Smooth muscle cell of bladder (primary cell): ENCODE measurements around the gene ZKSCAN5. TPM values are rescaled to one million over a fixed set of nuclear protein-coding genes. Genes with fewer than 3 reads are reported as not detected.

Experiments used
- total RNA-seq: library from RNA; depleted of rRNA; stranded (reverse); fragments of >200 nt; gene quantifications from 2 replicates; pipeline ENCODE4 v1.2.3, GENCODE V29; 2014

ZKSCAN5 gene
- 10.8 and 12.1 TPM in 2 replicates for total RNA-seq

GRCh38 chr7:99504603-99505323 is at the start of gene ZKSCAN5:
Gene ZKSCAN5, plus strand, starts transcription at chr7:99504662. Its CDS starts 1,383 bp downstream, at chr7:99506045.

GRCh38 chr7:99472561-99473314 is 31.7 kb upstream of the ZKSCAN5 start, which contains the start of gene ZNF789:
Gene ZNF789, plus strand, starts transcription at chr7:99472890. Its CDS starts 3,567 bp downstream, at chr7:99476457.

GRCh38 chr7:99499721-99500636 is 4.5 kb upstream of the ZKSCAN5 start, which contains the start of gene ZNF394:
Gene ZNF394, minus strand, starts transcription at chr7:99500281. Its CDS starts 188 bp downstream, at chr7:99500093.

GRCh38 chr7:99551767-99552463 is 47.5 kb downstream of the ZKSCAN5 start, which contains the start of gene FAM200A:
Gene FAM200A, minus strand, starts transcription at chr7:99552114. Its CDS starts 3,707 bp downstream, at chr7:99548407.

GRCh38 chr7:99558306-99559174 is 54.1 kb downstream of the ZKSCAN5 start, which contains the start of gene ZNF655:
Gene ZNF655, plus strand, starts transcription at chr7:99558642. Its CDS starts 1,918 bp downstream, at chr7:99560560.

Other genes with a start within 250 kb of the ZKSCAN5 start
- gene MYH16, start 231.8 kb upstream of the ZKSCAN5 start, total RNA-seq, result not detected in 2 replicates
- gene ARPC1A, start 178.8 kb upstream of the ZKSCAN5 start, total RNA-seq, result 203 and 209 TPM in 2 replicates
- gene ARPC1B, start 129.9 kb upstream of the ZKSCAN5 start, total RNA-seq, result 361 and 534 TPM in 2 replicates
- gene PDAP1, start 96.1 kb upstream of the ZKSCAN5 start, total RNA-seq, result 26.9 and 29.2 TPM in 2 replicates
- 142 and 174 TPM in 2 replicates for gene BUD31, start 95.7 kb upstream of the ZKSCAN5 start, total RNA-seq
- 7.1 and 8.1 TPM in 2 replicates for gene PTCD1, start 65.9 kb upstream of the ZKSCAN5 start, total RNA-seq
- 21.6 and 28.1 TPM in 2 replicates for gene CPSF4, start 65.7 kb upstream of the ZKSCAN5 start, total RNA-seq
- 443 and 477 TPM in 2 replicates for gene ATP5MF, start 38.5 kb upstream of the ZKSCAN5 start, total RNA-seq
- 2.6 and 3.6 TPM in 2 replicates for gene ZNF789, start 31.8 kb upstream of the ZKSCAN5 start, total RNA-seq
- gene ZNF394, start 4.4 kb upstream of the ZKSCAN5 start, total RNA-seq, result 22.5 and 27.3 TPM in 2 replicates
- 5.3 and 5.5 TPM in 2 replicates for gene FAM200A, start 47.5 kb downstream of the ZKSCAN5 start, total RNA-seq
- gene ZNF655, start 54.0 kb downstream of the ZKSCAN5 start, total RNA-seq, result 42.6 and 45.9 TPM in 2 replicates
- 0.46 and 1.1 TPM in 2 replicates for gene TMEM225B, start 93.6 kb downstream of the ZKSCAN5 start, total RNA-seq
- gene ZSCAN25, start 112.3 kb downstream of the ZKSCAN5 start, total RNA-seq, result 7.5 and 11.5 TPM in 2 replicates
- gene CYP3A5, start 175.3 kb downstream of the ZKSCAN5 start, total RNA-seq, result 0.28 and 0.37 TPM in 2 replicates
- 0.14 and 0.46 TPM in 2 replicates for gene CYP3A7, start 230.5 kb downstream of the ZKSCAN5 start, total RNA-seq